Lung (tissue), 12 donors: ENCODE measurements around the gene NRDC. TPM values are rescaled to one million over a fixed set of nuclear protein-coding genes. Genes with fewer than 3 reads are reported as not detected.
"Not testable (repeated sequence)": the region's sequence is repeated elsewhere in the genome, so short reads cannot be mapped to it uniquely, and the experiment has no call there.

Source experiments
- ATAC-seq: fragments of 200-7000 bp; cut with Tn5 transposase; one replicate; pipeline ENCODE4 v1.9.1; 2020; ENCODE audit warnings: moderate number of reproducible peaks; ENCODE audit not compliant: insufficient read depth, low FRiP score
- DNase-seq, 3 donors: peaks; one replicate each; pipeline ENCODE4 v3.0.0-alpha.2; 2013 to 2017
- H3K27ac ChIP-seq, 2 donors: one replicate each; pipeline ENCODE4 v1.5.1; 2013; ENCODE audit warnings: mild to moderate bottlenecking in 2 of 2, moderate library complexity in 2 of 2, control low read depth in 1 of 2, inconsistent platforms in 1 of 2, low read depth in 1 of 2, low read length in 1 of 2
- H3K27me3 ChIP-seq, 3 donors: one replicate each; pipeline ENCODE4 v1.5.1; 2013; ENCODE audit warnings: low read length in 2 of 3; ENCODE audit not compliant: control insufficient read depth in 3 of 3, insufficient read depth in 3 of 3
- H3K36me3 ChIP-seq, 4 donors: one replicate each; pipeline ENCODE4 v1.5.1; 2013; ENCODE audit warnings: low read length in 4 of 4, mild to moderate bottlenecking in 1 of 4, moderate library complexity in 1 of 4; ENCODE audit not compliant: control insufficient read depth in 4 of 4, insufficient read depth in 4 of 4
- H3K4me1 ChIP-seq, 5 donors: one replicate each; pipeline ENCODE4 v1.5.1; 2013; ENCODE audit warnings: low read length in 5 of 5, mild to moderate bottlenecking in 2 of 5, moderate library complexity in 1 of 5; ENCODE audit not compliant: control insufficient read depth in 5 of 5, insufficient read depth in 5 of 5
- H3K4me3 ChIP-seq: one replicate; pipeline ENCODE4 v1.5.1; 2013; ENCODE audit warnings: mild to moderate bottlenecking, control low read depth, moderate library complexity
- H3K9ac ChIP-seq, 2 donors: one replicate each; pipeline ENCODE4 v1.5.1; 2013; ENCODE audit warnings: low read length in 2 of 2, control low read depth in 1 of 2; ENCODE audit not compliant: insufficient read depth in 1 of 2
- H3K9me3 ChIP-seq, 4 donors: one replicate each; pipeline ENCODE4 v1.5.1; 2013; ENCODE audit warnings: low read length in 3 of 4, mild to moderate bottlenecking in 1 of 4, moderate library complexity in 1 of 4; ENCODE audit not compliant: control insufficient read depth in 4 of 4, insufficient read depth in 3 of 4
- WGBS, 2 donors: extraction: QIAGEN DNeasy Blood & Tissue Kit; methylation state at CpG; one replicate each; pipeline ENCODE4 v1.1.7; 2013; 5-methylcytosine and 5-hydroxymethylcytosine counted together
- polyA plus RNA-seq, 2 donors: library from polyadenylated mRNA; stranded (reverse); fragments of 200-250 nt; gene quantifications; one replicate each; pipeline ENCODE4 v1.2.1, GENCODE V29; 2013
- total RNA-seq, 2 donors: library from RNA; depleted of rRNA in 1 of 2; stranded (reverse); fragments of >200 nt in 1 of 2; gene quantifications; one replicate each; pipeline ENCODE4 v1.2.1, GENCODE V29; 2014 to 2021
- TF ChIP-seq, protein P1 (sequence below): IDR thresholded peaks from 2 replicates; pipeline ENCODE4 v1.5.1; 2012; ENCODE audit warnings: mild to moderate bottlenecking; ENCODE audit errors: control extremely low read depth, extremely low read depth
- donor health status: control.
- donor health status: control.
- donor health status: Bipolar disorder and iron deficiency.
- donor health status: healthy.
- donor health status: DM: yes; HTN: yes; CAD: no.

Gene NRDC
- total and polyA plus RNA-seq, 4 donors = 96.2 to 128 (median 105) TPM

DNA sequence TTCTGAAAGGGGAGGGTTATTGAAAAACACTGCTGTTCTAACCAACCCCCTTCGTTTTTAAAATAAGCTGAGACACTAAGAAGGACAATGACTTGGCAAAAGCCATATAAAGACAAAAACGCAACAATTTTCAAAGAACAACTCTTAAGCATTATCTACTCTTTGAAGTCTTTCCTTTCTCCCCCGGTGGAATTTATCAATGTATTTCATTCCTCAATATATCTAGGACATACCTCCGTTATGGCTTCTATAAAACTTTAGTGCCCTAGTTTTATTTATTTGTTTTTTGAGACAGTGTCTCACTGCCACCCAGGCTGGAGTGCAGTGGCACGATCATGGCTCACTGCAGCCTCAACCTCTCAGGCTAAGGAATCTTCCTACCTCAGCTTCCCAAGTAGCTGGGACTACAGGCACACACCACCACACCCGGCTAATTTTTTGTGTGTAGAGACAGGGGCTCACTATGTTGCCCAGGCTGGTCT lies 3.2 kb downstream of the NRDC start:
- no peak overlapping the region for H3K9ac ChIP-seq
- H3K4me3 ChIP-seq = no peak overlapping the region
- H3K27me3 ChIP-seq = no peaks in the 10 kb centered on the region
- ATAC-seq = no peak
- H3K9me3 ChIP-seq = no peaks in the 10 kb centered on the region
- no peak for DNase-seq
- 57 to 64% methylated on average over 6 of the region's 6 CpGs for WGBS, 2 donors
- H3K36me3 ChIP-seq = peaks cover 0 to 3% (median 0%) of the 10 kb centered on the region in 4 donors
- H3K4me1 ChIP-seq = peaks cover 2 to 21% (median 9%) of the 10 kb centered on the region in 5 donors
- TF ChIP-seq, protein P1, sequence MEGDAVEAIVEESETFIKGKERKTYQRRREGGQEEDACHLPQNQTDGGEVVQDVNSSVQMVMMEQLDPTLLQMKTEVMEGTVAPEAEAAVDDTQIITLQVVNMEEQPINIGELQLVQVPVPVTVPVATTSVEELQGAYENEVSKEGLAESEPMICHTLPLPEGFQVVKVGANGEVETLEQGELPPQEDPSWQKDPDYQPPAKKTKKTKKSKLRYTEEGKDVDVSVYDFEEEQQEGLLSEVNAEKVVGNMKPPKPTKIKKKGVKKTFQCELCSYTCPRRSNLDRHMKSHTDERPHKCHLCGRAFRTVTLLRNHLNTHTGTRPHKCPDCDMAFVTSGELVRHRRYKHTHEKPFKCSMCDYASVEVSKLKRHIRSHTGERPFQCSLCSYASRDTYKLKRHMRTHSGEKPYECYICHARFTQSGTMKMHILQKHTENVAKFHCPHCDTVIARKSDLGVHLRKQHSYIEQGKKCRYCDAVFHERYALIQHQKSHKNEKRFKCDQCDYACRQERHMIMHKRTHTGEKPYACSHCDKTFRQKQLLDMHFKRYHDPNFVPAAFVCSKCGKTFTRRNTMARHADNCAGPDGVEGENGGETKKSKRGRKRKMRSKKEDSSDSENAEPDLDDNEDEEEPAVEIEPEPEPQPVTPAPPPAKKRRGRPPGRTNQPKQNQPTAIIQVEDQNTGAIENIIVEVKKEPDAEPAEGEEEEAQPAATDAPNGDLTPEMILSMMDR = no peak
- H3K27ac ChIP-seq = no peak overlapping the region

DNA sequence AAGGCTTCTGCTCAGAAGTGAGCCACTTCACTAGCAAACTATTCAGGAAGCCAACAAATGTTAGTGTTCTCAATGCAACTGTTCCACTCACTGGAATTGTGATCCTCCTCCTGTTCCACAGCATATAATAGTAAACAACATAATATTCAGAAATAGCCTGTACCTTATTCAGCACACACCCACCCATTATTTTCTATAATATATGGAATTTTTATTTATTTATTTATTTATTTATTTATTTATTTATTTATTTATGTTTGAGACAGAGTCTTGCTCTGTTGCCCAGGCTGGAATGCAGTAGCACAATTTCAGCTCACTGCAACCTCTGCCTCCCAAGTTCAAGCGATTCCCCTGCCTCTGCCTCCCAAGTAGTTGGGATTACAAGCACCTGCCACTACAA lies 5.3 kb downstream of the NRDC start:
- H3K27ac ChIP-seq, ATAC-seq, H3K27me3 ChIP-seq, H3K9ac ChIP-seq, H3K36me3 ChIP-seq, H3K4me3 ChIP-seq, DNase-seq, H3K9me3 ChIP-seq: not testable (repeated sequence)
- peaks cover 2 to 20% (median 13%) of the 10 kb centered on the region in 5 donors for H3K4me1 ChIP-seq
- 100% methylated on average over 1 of the region's 1 CpG for WGBS, 2 donors

DNA sequence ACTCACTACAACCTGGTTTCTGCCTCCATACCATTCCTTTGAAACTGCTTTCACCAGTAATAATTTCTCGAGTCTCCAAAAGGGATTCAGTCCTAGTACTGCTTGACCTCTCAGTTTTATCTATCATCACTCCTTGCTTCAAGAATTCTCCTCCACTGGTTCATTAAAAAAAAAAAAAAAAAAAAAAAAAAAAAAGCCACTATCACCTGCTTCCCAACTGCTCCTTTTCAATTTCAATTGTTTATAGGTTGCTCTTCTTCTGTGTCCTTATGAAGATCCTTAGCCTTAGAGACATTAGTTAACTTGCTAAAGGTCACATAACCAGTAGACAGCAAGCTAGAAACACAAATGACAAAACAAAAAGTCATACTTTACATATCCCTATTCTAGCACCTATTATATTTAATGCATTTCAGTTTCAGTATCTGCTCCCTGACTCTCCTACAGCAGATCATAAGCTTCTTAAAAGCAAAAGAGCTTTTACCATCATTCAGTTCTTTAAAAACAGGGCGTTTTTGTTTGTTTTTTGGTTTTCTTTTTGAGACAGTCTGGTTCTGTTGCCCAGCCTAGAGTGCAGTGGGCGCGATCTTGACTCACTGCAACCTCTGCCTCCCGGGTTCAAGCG lies 7.1 kb downstream of the NRDC start:
- Histone ChIP-seq H3K9me3 (peaks cover 0 to 2% (median 0%) of the 10 kb centered on the region in 4 donors), H3K4me3 (no peak overlapping the region), H3K4me1 (peaks cover 0 to 11% (median 2%) of the 10 kb centered on the region in 5 donors), H3K9ac (no peak overlapping the region), H3K27ac (no peak overlapping the region), H3K27me3 (no peaks in the 10 kb centered on the region), H3K36me3 (peaks cover 0 to 3% (median 0%) of the 10 kb centered on the region in 4 donors)
- DNase-seq (no peak), ATAC-seq (no peak)
- TF ChIP-seq, protein P1 = no peak
- WGBS, 2 donors = 94 to 96% methylated on average over 6 of the region's 6 CpGs

DNA sequence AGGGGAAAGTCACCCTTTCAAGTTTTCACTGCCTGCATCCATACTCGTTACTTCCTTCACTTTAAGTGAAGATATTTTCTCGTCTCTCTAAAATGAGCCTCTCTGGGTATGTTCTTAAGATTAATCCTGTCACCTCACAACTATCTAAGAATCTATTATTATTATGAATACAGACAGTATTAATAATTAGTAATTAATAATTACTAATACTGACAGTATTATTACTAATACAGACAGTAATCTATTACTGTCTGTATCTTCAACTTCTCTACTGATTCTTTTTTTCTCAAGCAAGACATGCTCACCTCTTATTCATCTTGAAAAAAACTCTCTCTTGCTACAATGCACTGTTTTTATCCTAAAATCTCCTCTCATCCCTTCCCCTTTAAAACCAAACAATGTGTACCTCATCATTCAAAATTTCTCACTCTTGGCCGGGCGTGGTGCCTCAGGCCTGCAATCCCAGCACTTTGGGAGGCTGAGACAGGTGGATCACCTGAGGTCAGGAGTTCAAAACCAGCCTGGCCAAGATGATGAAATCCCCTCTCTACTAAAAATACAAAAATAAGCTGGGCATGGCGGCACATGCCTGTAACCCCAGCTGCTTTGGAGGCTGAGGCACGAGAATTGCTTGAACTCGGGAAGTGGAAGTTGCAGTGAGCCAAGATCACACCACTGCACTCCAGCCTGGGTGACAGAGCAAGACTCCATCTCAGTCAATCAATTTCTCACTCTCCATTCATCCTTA lies 7.8 kb downstream of the NRDC start:
- WGBS, 2 donors = 86 to 89% methylated on average over 7 of the region's 7 CpGs
- no peak for DNase-seq
- peaks cover 0 to 2% (median 0%) of the 10 kb centered on the region in 4 donors for H3K9me3 ChIP-seq
- no peaks in the 10 kb centered on the region for H3K27me3 ChIP-seq
- no peak overlapping the region for H3K4me3 ChIP-seq
- no peak overlapping the region for H3K9ac ChIP-seq
- H3K4me1 ChIP-seq = peaks cover 0 to 10% (median 0%) of the 10 kb centered on the region in 5 donors
- H3K36me3 ChIP-seq = peaks cover 0 to 3% (median 0%) of the 10 kb centered on the region in 4 donors
- TF ChIP-seq, protein P1 = no peak
- H3K27ac ChIP-seq = no peak overlapping the region
- ATAC-seq = no peak
